GM12872 (cell line): ENCODE data around the gene EEPD1.

Experiments used
- TF ChIP-seq, protein P1 (sequence below): IDR thresholded peaks from 3 replicates; pipeline ENCODE4 v1.5.1; 2011; ENCODE audit warnings: low read depth, mild to moderate bottlenecking, low read length, moderate library complexity; ENCODE audit not compliant: insufficient read depth

The EEPD1 gene

GRCh38 chr7:36210291-36210922, 57.4 kb downstream of the EEPD1 start:
- TF ChIP-seq, protein P1, sequence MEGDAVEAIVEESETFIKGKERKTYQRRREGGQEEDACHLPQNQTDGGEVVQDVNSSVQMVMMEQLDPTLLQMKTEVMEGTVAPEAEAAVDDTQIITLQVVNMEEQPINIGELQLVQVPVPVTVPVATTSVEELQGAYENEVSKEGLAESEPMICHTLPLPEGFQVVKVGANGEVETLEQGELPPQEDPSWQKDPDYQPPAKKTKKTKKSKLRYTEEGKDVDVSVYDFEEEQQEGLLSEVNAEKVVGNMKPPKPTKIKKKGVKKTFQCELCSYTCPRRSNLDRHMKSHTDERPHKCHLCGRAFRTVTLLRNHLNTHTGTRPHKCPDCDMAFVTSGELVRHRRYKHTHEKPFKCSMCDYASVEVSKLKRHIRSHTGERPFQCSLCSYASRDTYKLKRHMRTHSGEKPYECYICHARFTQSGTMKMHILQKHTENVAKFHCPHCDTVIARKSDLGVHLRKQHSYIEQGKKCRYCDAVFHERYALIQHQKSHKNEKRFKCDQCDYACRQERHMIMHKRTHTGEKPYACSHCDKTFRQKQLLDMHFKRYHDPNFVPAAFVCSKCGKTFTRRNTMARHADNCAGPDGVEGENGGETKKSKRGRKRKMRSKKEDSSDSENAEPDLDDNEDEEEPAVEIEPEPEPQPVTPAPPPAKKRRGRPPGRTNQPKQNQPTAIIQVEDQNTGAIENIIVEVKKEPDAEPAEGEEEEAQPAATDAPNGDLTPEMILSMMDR: no peak

DNA sequence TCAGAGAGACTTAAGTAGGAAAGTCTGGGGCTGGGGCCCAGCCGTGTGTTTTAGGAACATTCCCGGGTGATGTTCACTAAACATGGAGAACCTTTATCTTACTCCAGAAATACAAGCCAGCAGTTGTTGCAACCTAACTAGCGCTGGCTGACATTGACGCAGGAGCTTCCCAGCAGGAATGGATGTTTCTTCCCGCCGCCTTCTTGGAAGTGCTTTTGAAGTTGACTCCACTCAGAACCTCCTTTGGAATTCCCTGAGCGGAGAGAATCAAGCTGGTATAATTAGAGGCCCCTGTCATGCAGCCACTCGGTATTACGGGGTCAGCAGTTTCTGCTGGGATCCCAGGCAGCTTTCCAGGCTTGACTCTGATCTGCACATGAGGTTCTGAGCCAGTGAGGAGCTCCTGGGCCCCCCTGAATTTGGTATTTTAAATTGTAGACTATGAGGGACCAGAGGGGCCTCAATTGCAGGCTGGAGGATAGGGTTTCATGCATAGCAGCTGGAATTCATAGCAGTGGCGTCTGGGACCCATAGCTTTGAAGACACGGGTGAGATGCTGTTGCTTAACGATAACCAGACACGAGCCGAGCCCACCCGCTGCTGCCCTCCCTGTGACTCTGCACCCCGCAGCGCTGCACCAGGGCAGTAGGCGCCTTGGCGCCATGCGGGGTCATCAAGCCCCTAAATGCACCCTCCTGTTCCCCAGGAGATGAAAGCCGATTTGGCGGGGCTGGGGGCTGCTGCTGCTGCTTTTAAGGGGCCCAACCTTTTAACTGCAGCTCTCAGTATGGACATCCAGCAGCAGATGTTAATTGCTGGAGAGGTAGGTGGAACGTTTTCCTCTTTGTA, 61.8 kb downstream of the EEPD1 start:
- TF ChIP-seq, protein P1: no peak

DNA sequence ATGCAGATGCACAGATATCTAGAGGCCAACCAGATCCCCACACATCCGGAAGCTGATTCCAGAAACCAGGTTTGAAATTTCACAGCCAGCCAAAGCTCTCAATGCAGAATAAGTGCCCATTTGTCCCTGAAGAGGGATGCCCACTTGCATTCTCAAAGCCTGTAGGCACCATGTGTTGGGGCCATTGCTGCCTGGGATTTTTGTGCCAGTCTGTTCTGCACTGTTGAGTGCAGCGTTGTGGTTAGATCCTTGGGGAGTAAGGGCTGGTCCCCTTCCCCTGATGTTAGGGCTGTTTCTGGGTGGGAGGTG, 62.4 kb downstream of the EEPD1 start:
- TF ChIP-seq, protein P1: no peak

GRCh38 chr7:36216063-36216684, 63.1 kb downstream of the EEPD1 start:
- TF ChIP-seq, protein P1: no peak

DNA sequence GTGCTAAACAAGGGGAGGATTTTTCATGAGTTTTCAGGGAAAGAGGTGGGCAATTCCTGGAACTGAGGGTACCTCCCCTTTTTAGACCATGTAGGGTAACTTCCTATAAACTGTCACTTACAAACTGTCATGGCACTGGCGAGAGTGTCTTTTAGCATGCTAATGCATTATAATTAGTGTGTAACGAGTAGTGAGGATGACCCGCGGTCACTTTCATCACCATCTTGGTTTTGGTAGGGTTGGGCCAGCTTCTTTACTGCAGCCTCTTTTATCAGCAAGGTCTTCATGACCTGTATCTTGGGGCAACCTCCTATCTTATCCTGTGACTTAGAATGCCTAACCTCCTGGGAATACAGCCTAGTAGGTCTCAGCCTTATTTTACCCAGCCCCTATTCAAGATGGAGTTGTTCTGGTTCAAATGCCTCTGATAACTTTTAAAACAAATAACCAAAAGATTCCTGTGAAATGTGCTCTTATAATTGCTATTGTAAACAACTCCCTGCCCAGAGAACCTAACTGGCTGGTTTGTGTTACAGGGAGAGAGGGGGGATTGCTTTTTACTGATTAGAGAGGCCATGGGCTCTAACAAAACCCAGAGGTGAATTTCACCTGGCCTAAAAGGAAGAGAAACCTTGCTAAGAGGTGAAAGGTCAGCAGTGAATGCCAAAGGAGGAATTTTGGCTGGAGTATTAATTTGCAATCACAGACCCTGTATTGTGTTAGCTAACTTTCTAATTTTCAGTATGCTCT, 64.3 kb downstream of the EEPD1 start:
- TF ChIP-seq, protein P1: no peak

DNA sequence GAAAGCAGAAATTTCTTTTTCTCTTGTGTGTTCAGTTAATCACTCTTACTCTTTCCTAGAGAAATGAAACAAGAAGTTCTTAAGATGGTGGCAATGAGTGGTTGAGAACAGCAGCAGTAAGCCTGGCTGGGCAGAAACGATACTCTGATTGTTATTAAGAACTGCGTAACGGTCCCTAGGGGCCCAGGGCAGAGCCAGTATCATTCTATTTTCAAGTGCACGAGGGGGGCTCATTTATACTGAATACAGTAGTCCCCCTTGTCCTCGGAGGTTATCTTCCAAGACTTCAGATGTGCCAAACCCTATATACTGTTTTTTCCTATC, 64.9 kb downstream of the EEPD1 start:
- TF ChIP-seq, protein P1: no peak

- TF ChIP-seq, protein P1: no peak
These were observed 66.4 kb downstream of the EEPD1 start for GRCh38 chr7:36219429-36219828.
